HG03139 (cell line): ENCODE data around the gene DCAF6.

Experiments used
- ATAC-seq: cut with Tn5 transposase; IDR thresholded peaks from one replicate; pipeline ENCODE4 v1.9.1; 2021; ENCODE audit not compliant: unreplicated experiment

Gene DCAF6

GRCh38 chr1:168100315-168101002 is 164.0 kb downstream of the DCAF6 start:
- no peak for ATAC-seq

- no peak for ATAC-seq
These were observed 164.9 kb downstream of the DCAF6 start for GRCh38 chr1:168101336-168101735.

GRCh38 chr1:168102487-168102886 is 166.0 kb downstream of the DCAF6 start:
- no peak for ATAC-seq

GRCh38 chr1:168104535-168104934 is 168.1 kb downstream of the DCAF6 start:
- ATAC-seq = no peak

- ATAC-seq = no peak
These were observed 169.4 kb downstream of the DCAF6 start for GRCh38 chr1:168105846-168106245.

- no peak for ATAC-seq
These were observed 169.8 kb downstream of the DCAF6 start for GRCh38 chr1:168106274-168106673.

- ATAC-seq = no peak
These were observed 174.5 kb downstream of the DCAF6 start for GRCh38 chr1:168110896-168111545.

GRCh38 chr1:168112673-168113305 is 176.3 kb downstream of the DCAF6 start:
- ATAC-seq = no peak

- no peak for ATAC-seq
These were observed 178.4 kb downstream of the DCAF6 start for GRCh38 chr1:168114845-168115244.

GRCh38 chr1:168116327-168116799 is 179.9 kb downstream of the DCAF6 start:
- no peak for ATAC-seq

- no peak for ATAC-seq
These were observed 183.3 kb downstream of the DCAF6 start for GRCh38 chr1:168119750-168120149.

GRCh38 chr1:168121401-168122011 is 185.0 kb downstream of the DCAF6 start:
- ATAC-seq = no peak

GRCh38 chr1:168125051-168125450 is 188.6 kb downstream of the DCAF6 start:
- ATAC-seq = no peak
